Esophagus muscularis mucosa (tissue), 4 donors: ENCODE measurements around the gene VWC2. TPM values are rescaled to one million over a fixed set of nuclear protein-coding genes. Genes with fewer than 3 reads are reported as not detected.
A peak's percentile ranks its signal among the peaks of the same experiment; 100 is the strongest.

Experiments used
- DNase-seq: peaks from one replicate; pipeline ENCODE4 v3.0.0-alpha.2; 2017; ENCODE audit errors: extremely low spot score
- H3K27ac ChIP-seq, 4 donors: fragments of 200-600 bp; sonication (generic); replicated peaks in 1 of 4; 1 replicate in 3 of 4; 2 replicates in 1 of 4; pipeline ENCODE4 v1.5.1; 2016 to 2019; ENCODE audit warnings: mild to moderate bottlenecking in 1 of 4
- H3K27me3 ChIP-seq, 4 donors: fragments of 200-600 bp; sonication (generic); one replicate each; pipeline versions ENCODE4 v1.5.1 to v1.6.0; 2016 to 2019
- H3K36me3 ChIP-seq, 4 donors: fragments of 200-600 bp; sonication (generic); one replicate each; pipeline ENCODE4 v1.5.1; 2016 to 2019
- H3K4me1 ChIP-seq, 4 donors: fragments of 200-600 bp; sonication (generic); one replicate each; pipeline ENCODE4 v1.5.1; 2016 to 2019
- H3K4me3 ChIP-seq, 4 donors: fragments of 200-600 bp; sonication (generic); 1 replicate in 2 of 4; 2 replicates in 2 of 4; pipeline ENCODE4 v1.5.1; 2016 to 2019; ENCODE audit warnings: mild to moderate bottlenecking in 4 of 4, moderate library complexity in 1 of 4
- H3K9me3 ChIP-seq, 4 donors: fragments of 200-600 bp; sonication (generic); 1 replicate in 3 of 4; 2 replicates in 1 of 4; pipeline ENCODE4 v1.5.1; 2016 to 2019
- CTCF ChIP-seq, 3 experiments: fragments of 200-600 bp in 2 of 3; fragments of 450-650 bp in 1 of 3; sonication (generic) in 2 of 3; IDR thresholded peaks; one replicate each; pipeline ENCODE4 v1.5.1; 2017 to 2019; ENCODE audit warnings: antibody characterized with exemption in 3 of 3, mild to moderate bottlenecking in 2 of 3, moderate library complexity in 1 of 3
- EP300 ChIP-seq: sonication (generic); formaldehyde crosslinking; IDR thresholded peaks from one replicate; pipeline ENCODE4 v1.6.1; 2017; ENCODE audit warnings: antibody characterized with exemption
- POLR2A ChIP-seq: fragments of 450-650 bp; IDR thresholded peaks from one replicate; pipeline ENCODE4 v1.6.1; 2017; ENCODE audit warnings: antibody characterized with exemption, moderate library complexity, mild to moderate bottlenecking, low read depth
- POLR2AphosphoS5 ChIP-seq, 2 donors: sonication (generic); formaldehyde crosslinking; IDR thresholded peaks; one replicate each; pipeline ENCODE4 v1.6.1; 2017; ENCODE audit warnings: antibody characterized with exemption in 2 of 2
- WGBS: methylation state at CpG from one replicate; pipeline ENCODE4 v1.1.5; 2018; 5-methylcytosine and 5-hydroxymethylcytosine counted together
- intact Hi-C: fragments of 100-400 bp; cut with DNase I; formaldehyde crosslinking; loops from one replicate; pipeline ENCODE4 v1.15.1; 2023
- total RNA-seq, 4 donors: library from RNA; depleted of rRNA; stranded (reverse); fragments of >200 nt; gene quantifications; one replicate each; pipeline versions ENCODE4 v1.1.0 to v1.2.1, GENCODE V29; 2016

VWC2 gene
- total RNA-seq: under 1 TPM in 3 of 4 donors, not detected in 1; under 0.01 to 0.17 (median 0.06) TPM

- H3K4me3 ChIP-seq: peak within 1 kb of the TSS; percentile 49 to 54 (median 52)
- no peaks in the 10 kb centered on the region for H3K36me3 ChIP-seq
- intact Hi-C loops: no loop called here
- peaks cover 14 to 36% (median 33%) of the 10 kb centered on the region in 4 donors for H3K4me1 ChIP-seq
- no peaks in the 10 kb centered on the region for H3K9me3 ChIP-seq
- 2% methylated on average over 27 of the region's 75 CpGs for WGBS
- DNase-seq: no peak
- TF ChIP-seq CTCF (IDR thresholded peaks at IDR 0.05) (no peak), POLR2AphosphoS5 (IDR thresholded peaks at IDR 0.05) (no peak), POLR2A (no peak), EP300 (no peak)
- H3K27ac ChIP-seq: no peak within 1 kb of the TSS
- H3K27me3 ChIP-seq: peaks cover 0 to 64% (median 12%) of the 10 kb centered on the region in 4 donors
Observed at GRCh38 chr7:49773218-49773935, at the start of gene VWC2. Gene VWC2, plus strand, starts transcription at chr7:49773638. Its CDS starts 1,798 bp downstream, at chr7:49775436.

GRCh38 chr7:49724071-49724470 lies 49.4 kb upstream of the VWC2 start:
- TF ChIP-seq POLR2AphosphoS5 (IDR thresholded peaks at IDR 0.05): no peak
- no peak for TF ChIP-seq CTCF (IDR thresholded peaks at IDR 0.05)
- TF ChIP-seq EP300: no peak
- TF ChIP-seq POLR2A: no peak
- intact Hi-C loops: no loop called here
- Histone ChIP-seq H3K27ac (no peak overlapping the region), H3K27me3 (no peaks in the 10 kb centered on the region), H3K4me3 (no peak overlapping the region), H3K36me3 (no peaks in the 10 kb centered on the region), H3K9me3 (no peaks in the 10 kb centered on the region), H3K4me1 (no peaks in the 10 kb centered on the region)
- DNase-seq: no peak

GRCh38 chr7:49731836-49732235 lies 41.6 kb upstream of the VWC2 start:
- H3K36me3 ChIP-seq: no peaks in the 10 kb centered on the region
- no peak for TF ChIP-seq CTCF (IDR thresholded peaks at IDR 0.05)
- H3K27me3 ChIP-seq: no peaks in the 10 kb centered on the region
- no peaks in the 10 kb centered on the region for H3K9me3 ChIP-seq
- H3K27ac ChIP-seq: no peak overlapping the region
- intact Hi-C loops: no loop called here
- no peaks in the 10 kb centered on the region for H3K4me1 ChIP-seq
- 50% methylated on average over 2 of the region's 2 CpGs for WGBS
- DNase-seq: no peak
- H3K4me3 ChIP-seq: no peak overlapping the region

- Histone ChIP-seq H3K27me3 (no peaks in the 10 kb centered on the region), H3K4me1 (no peaks in the 10 kb centered on the region), H3K9me3 (no peaks in the 10 kb centered on the region), H3K4me3 (no peak overlapping the region), H3K36me3 (no peaks in the 10 kb centered on the region), H3K27ac (no peak overlapping the region)
- no peak for DNase-seq
- intact Hi-C loops: no loop called here
- no peak for TF ChIP-seq POLR2A
- no peak for TF ChIP-seq POLR2AphosphoS5 (IDR thresholded peaks at IDR 0.05)
- no peak for TF ChIP-seq EP300
- no peak for TF ChIP-seq CTCF (IDR thresholded peaks at IDR 0.05)
- 71% methylated on average over 3 of the region's 3 CpGs for WGBS
Observed at GRCh38 chr7:49762666-49763065, 10.8 kb upstream of the VWC2 start.

GRCh38 chr7:49763791-49764190 lies 9.6 kb upstream of the VWC2 start:
- TF ChIP-seq EP300 (no peak), CTCF (IDR thresholded peaks at IDR 0.05) (no peak), POLR2A (no peak), POLR2AphosphoS5 (IDR thresholded peaks at IDR 0.05) (no peak)
- no peak overlapping the region for H3K4me3 ChIP-seq
- WGBS: 92% methylated on average over 3 of the region's 3 CpGs
- no peaks in the 10 kb centered on the region for H3K9me3 ChIP-seq
- H3K27me3 ChIP-seq: no peaks in the 10 kb centered on the region
- DNase-seq: no peak
- H3K36me3 ChIP-seq: no peaks in the 10 kb centered on the region
- intact Hi-C loops: no loop called here
- no peak overlapping the region for H3K27ac ChIP-seq
- H3K4me1 ChIP-seq: no peaks in the 10 kb centered on the region
